ENCODE data around the gene IL22RA1.

IL22RA1 gene

DNA sequence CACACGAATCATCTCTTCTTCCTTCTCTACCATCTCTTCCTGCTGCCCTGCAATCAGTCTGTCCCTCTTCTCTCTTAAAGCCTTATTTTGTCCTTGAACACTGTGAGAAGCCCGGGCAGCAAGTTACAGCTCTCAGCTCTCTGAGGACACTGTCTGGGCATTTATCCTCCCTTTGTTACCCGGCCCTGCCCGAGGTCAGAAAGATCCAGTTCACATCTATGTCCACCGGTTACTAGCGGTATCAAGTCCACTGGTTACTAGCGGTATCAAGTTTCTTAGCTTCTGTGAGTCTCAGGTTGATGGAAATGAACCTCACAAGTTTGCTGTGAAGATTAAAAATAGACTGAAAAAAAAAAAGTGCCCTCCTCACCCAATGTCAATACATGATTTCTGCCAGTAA, 25.3 kb upstream of the IL22RA1 start:
- in situ Hi-C loops (cut with HindIII; ENCODE audit: low sequenced_read_pairs) = no loop called here

DNA sequence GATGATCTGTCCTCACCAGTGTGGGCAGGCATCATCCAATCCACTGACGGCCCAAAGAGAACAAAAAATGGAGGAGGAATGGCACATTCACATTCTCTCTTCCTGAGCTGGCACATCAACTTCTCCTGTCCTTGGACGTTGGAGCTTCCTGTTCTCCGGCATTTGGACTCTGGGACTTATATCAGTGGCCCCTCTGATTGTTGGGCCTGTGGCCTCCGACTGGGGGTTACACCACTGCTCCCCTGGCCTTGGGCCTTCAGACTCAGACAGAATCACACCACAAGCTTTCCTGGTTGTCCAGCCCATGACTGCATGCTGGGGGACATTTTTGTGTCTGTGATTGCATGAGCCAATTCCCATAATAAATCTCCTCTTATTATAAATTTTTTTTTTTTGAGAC, 24.1 kb upstream of the IL22RA1 start:
- in situ Hi-C loops (cut with HindIII; ENCODE audit: low sequenced_read_pairs) = no loop called here

DNA sequence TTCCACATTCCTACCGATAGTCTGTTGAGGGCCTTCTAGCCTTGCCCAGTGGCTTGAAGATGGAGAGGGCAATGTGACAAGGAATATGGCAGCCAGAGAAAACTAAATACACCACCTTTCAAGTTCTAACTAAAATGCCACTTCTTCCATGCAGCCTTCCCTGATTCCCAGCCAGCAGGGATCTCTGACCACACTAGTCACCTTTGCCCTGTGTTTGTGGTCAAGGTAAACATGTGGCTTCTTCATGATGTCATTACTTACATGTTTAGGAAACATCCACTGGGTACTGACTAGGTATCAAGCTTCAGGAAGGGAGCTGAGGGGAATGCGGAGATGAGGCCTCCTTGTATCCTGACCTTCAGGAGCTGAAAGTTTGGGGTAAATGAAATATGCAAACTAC, 22.6 kb upstream of the IL22RA1 start:
- in situ Hi-C loops (cut with HindIII; ENCODE audit: low sequenced_read_pairs) = no loop called here

DNA sequence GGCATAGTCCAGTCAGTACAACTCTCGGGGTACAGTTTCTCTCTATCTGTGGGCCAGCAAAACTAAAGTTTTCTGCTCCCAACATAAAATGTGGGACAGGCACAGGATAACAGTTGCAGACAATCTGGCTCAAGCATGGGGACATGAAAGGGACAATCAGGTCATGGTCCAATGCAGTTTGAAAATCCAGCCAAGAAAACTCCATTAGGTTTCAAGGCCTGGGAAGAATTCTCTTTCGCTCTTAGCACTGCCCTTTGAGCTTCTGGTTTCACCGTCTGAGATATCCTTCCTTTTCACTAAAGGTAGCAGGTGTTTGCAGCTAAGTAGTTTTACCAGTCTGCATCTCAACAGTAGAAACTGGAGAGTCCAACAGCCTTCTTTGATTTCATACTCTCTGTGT, 21.1 kb upstream of the IL22RA1 start:
- in situ Hi-C loops (cut with HindIII; ENCODE audit: low sequenced_read_pairs) = no loop called here

DNA sequence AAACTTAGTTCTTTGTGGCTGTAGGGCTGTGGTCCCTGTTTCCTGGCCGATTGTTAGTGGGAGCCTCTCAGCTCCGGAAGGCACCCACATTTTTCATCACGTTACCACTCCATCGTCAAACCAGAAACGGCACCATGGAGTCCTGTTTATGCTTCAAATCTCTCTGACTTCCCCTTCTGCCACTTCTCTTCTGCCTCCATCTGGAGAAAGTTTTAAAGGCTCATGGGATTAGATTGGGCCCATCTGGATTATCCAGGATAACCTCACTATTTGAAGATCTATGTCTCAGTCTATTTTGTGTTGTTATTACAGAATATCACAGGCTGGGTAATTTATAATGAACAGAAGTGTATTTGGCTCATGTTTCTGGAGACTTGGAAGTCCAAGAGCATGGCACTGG, 19.3 kb upstream of the IL22RA1 start:
- in situ Hi-C loops (cut with HindIII; ENCODE audit: low sequenced_read_pairs) = no loop called here

DNA sequence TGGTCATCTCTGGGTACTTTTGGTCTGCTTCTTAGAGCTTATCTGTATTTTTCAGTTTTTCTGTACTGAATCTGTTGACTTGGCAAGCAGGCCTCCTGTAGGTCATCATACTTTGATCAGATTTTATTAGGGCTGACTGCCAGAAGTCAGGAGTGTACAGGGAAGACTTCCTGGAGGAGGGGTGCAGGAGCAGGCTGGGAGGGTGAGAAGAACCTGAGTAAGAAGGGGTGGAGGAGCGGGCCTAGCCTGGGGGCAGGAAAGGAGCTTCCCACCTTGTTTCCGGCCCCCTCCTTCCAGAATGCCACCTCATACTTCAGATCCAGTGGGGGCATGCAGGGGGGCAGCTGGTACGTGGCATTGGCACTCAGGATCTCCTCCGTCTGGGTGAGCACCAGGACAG, 18.3 kb upstream of the IL22RA1 start:
- in situ Hi-C loops (cut with HindIII; ENCODE audit: low sequenced_read_pairs) = no loop called here

DNA sequence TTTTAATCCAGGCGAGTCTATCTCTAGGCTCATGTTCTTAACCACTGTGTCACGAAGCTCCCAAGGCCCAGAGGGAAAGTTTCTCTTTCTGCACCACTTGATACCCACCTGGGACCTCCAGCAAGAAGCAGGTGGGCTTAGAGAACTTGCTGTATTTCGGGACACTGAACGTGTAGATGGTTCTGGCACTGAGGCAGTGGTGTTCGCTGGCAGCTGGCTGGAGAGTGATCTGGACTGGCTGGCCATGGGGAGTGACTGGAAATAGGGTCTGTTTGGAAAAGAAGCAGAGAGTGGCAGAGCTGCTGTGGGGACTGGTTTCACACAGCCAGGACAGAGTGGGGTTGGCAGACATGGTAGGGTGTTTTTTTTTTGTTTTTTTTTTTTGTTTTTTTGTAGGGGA, 16.4 kb upstream of the IL22RA1 start:
- in situ Hi-C loops (cut with HindIII; ENCODE audit: low sequenced_read_pairs) = no loop called here

DNA sequence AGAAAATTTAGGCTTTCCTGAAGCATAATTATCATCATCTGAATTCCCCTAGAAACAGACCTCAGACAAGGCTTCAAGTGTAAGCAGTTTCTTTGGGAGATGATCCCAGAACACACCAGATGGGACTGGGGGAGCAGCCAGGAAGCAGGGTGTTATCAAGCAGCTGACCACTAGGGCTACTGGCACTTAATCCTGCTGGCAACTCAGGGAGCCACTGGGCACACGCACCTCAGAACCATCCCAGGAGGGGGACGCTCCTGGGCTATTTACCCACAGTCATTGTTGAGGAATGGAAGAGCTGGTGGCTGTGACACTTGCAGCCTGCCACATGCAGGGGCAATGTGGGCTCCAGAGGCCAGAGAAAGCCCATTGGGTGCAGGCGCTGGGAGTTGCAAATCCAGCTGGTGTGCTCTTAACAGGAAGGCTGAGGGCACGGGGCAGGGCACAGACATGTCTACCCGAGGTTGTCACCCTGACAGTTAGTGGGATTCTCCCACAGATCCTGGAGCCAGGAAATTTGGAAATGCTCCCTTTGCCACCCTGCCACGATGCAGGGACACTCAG, 15.1 kb upstream of the IL22RA1 start:
- in situ Hi-C loops (cut with HindIII; ENCODE audit: low sequenced_read_pairs) = no loop called here

DNA sequence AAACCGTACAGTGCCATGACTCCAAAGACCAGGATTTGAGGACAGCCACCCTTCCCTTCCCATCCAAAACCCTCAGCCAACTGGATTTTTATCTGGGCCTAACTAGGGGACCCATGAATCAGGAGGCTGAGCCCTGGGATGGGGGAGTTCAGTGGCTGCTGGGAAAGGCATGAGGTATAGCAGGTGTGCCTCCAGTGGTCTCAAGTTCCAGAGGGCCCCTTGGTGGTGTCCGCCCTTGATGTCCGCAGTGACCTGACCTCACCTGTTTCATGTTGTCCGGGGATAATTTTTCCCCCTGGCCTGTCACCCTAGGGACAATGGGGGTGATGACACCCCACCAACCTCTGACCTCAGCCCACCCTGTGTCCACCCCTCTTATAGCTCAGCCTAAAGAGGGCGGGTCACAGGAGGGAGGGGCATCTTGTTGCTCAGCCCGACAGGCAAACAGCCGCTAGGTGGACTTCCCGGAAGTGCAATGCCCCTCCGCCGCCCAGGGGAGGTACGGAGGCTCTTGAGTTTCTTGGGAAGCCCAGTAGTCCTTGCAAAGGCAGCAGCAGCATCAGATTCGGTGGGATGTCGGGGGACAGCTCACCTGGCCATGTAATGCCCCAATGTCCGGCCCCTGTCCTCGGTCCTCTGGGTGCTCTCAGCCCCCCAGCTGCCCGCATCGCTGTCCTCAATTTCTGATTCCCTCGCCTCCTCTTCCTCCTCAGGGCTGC, 13.8 kb upstream of the IL22RA1 start:
- in situ Hi-C loops (cut with HindIII; ENCODE audit: low sequenced_read_pairs) = no loop called here

DNA sequence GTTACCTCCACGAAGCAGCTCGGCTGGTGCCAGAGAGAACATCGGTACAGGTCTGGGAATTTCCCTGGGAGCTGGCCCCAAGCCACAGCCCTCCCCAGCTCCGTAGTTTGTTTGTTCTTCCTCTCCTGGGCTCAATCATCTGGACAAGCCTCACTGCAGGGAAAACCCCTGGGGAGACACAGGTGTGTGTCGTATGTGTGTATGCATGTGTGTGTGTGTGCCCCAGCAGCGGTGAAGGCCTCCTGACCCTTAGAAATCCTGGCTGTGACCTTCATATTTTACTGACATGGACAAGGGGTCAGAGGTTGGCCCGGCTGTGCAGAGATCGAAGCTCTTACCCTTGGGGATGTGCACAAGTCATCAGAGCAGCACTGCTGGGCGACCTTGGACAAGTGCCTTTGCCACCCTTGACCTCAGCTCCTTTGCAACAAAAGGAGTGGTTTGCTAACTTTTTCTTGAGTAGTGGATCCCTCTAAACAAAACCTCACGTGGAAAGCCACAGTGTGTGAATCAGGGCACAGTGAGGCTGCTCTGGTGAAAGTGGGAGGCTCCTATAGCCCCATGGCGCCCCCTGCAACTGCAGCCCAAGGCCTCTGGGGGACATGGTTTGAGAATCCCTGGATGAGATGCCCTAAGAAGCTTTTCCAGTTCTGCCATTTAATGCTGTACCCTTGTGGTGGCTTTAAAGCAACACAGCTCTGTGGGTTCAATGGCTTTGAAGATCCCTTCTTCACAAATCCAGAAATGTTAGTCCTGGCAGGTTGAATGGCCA, 12.3 kb upstream of the IL22RA1 start:
- in situ Hi-C loops (cut with HindIII; ENCODE audit: low sequenced_read_pairs) = no loop called here

DNA sequence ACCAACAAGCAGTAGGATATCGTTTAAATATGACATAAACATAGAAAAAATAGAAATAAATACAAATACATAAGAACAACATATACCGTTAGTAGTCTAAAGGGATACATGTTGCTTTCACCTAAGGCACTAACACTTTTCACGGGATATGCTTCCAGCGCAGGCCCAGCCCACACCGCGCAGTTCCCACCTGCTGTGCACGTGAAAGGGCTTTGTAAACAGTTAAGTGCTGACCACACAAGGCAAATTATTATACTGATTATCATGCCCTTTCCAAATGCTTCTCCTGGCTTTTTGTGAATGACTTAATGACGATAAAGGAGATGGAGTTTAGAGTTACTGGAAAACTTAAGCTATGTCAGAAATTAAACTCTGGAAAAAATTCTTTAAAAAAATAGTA, 11.3 kb upstream of the IL22RA1 start:
- in situ Hi-C loops (cut with HindIII; ENCODE audit: low sequenced_read_pairs) = no loop called here

DNA sequence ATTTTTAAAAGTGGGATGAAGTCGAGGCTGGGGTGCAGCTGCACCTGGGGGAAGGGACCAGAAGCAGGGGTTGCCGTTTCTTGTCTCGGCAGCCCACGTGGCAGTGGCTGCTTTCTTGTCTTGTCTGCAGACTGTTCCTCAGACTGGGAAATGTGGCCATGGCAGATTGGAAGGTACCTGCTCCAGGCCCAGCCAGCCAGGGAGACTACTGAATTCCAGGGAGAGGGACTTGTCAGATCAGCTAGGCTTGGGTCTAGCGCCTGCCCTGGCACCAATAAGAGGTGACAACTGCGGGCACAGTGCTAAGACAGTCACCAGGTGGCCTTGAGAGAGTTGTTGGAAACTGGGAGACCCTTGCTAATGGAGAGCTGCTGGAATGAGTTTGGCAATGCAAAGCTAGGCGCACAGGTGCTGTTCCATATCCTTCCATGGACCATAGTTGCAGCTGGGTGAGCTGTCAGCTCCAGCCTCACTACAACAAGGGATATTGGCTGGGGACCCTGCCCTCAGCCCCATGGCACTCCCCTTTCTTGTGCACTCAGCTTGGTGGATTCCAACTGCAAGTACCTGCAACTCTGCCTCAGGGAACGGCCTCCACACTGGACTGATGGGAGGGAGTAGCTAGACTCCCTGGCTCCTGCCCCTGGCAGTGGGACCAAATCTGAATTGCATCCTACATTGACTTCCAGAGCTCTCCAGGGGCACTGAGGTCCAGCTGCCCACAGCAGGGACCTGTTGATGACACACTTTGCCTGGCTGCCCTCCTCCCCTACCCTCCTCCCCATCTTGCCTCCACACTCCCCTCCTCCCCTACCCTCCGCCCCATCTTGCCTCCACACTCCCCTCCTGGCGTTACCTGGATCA, 9.9 kb upstream of the IL22RA1 start:
- in situ Hi-C loops (cut with HindIII; ENCODE audit: low sequenced_read_pairs) = no loop called here

DNA sequence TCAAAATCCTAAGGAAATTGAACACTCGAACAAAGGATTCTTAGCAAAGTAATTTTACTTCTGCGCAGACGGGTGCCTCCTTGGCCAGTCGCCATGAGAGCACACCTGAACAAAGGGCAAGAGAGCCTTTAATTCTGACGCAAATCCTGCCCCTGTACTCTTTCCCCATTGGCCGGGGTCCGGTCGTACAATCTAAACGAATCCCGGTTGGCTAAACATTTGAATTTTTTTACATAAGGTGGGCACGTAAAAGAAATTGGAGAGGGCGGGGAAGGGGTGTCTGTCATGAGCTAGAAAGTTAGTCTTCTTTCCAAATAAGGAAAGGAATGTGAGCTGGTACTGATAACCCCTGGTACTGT, 8.2 kb upstream of the IL22RA1 start:
- in situ Hi-C loops (cut with HindIII; ENCODE audit: low sequenced_read_pairs) = no loop called here

DNA sequence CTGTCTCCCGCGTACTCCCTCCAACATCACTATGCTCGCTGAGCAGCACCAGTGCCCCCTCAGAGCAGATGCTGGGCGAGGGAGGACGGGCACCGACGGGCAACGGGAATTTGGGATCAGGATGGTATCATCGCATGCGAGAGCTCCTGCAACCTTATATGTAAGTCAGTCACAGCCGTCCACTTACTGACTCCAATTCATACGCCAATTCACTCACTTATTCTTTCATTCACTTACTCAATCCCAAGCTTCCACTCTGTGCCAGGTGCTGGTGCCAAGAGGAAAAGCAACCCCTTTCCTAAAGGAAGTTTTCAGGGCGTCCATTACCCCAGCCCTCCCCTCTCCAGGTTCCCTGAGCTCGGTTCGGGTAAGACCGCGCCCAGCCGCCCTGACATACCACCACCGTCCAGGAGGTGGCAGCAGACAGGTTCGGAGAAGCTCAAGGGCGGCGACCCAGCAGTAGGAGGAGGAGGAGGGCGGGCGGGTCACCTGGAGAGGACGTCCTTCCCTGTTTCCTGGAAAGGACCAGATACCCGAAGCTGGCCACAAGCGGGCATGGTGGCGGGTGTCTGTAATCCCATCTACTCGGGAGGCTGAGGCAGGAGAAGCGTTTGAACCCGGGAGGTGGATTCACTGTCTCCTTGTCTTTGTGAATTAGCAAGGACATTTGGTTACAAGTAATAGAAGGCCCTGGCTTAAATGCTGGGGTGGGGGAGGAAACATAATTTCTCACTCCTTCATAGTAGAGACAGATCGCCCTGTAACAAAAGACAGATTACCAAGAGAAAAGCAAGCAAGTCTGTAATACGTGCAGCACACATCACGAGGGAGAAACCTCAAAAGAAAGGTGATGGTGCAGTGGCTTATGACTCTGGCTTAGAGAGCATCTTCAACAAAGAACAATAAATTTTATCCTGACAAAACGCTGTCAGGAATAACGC, 7.6 kb upstream of the IL22RA1 start:
- in situ Hi-C loops (cut with HindIII; ENCODE audit: low sequenced_read_pairs) = no loop called here

DNA sequence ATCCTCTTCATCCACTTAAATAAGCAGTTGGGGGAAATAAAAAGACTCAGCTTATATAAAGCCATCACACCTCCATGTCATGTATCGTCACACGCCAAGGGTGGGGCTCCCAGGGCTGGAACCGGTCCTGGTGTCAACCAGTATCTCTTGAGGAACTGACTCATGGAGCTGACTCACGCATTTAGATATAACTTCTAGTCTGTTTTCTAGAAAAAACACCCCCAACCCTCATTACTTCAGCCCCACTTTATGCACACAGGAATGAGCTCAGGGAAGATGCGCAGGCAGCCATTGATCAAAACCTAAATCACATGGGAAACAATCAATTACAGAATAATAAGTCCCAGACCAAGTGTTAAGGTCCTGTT, 6.9 kb upstream of the IL22RA1 start:
- in situ Hi-C loops (cut with HindIII; ENCODE audit: low sequenced_read_pairs) = loop anchor here (5.0 kb wide), 1 partner anchor 43 kb away; no protein-coding TSS in a partner anchor

DNA sequence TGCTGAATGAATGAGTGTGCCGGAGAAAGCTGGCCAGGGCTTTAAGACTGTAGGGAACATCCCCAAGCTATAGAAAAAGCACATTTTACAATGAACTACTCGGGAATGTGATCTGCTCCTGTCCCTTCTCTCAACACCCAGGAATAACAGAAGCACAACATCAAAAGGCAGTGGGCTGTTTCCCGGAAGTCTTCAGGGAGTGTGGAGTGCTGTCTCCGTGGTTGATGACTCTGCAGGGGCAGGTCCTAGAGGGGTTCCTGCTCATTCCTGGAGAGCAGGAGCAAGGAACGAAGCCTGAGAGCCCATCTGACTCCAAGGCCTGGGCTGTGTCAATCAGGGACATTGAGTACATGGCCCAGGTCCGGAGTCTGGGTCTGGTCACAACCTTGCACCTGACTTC, 4.9 kb upstream of the IL22RA1 start:
- in situ Hi-C loops (cut with HindIII; ENCODE audit: low sequenced_read_pairs) = loop anchor here (5.0 kb wide), 1 partner anchor 41 kb away; no protein-coding TSS in a partner anchor

DNA sequence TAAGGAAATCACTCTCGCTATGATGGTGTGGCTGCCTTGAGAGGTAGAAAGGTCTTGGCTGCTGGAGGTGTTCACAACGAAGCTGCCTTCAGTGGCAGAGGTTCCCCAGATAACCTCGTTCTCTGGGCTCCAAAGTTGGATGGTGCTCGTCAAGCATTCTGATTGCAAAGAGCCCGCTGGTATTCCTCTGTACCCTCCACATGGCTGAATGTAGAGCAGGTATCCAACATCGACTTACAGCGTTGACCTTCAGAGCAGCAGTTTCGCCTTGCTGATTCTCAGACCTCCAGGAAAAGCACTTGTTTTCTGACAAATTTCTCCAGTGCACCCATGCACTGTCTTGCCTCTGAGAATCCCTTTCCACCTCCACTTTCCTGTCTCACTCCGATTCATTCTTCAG, 4.3 kb upstream of the IL22RA1 start:
- in situ Hi-C loops (cut with HindIII; ENCODE audit: low sequenced_read_pairs) = loop anchor here (5.0 kb wide), 1 partner anchor 40 kb away; no protein-coding TSS in a partner anchor

DNA sequence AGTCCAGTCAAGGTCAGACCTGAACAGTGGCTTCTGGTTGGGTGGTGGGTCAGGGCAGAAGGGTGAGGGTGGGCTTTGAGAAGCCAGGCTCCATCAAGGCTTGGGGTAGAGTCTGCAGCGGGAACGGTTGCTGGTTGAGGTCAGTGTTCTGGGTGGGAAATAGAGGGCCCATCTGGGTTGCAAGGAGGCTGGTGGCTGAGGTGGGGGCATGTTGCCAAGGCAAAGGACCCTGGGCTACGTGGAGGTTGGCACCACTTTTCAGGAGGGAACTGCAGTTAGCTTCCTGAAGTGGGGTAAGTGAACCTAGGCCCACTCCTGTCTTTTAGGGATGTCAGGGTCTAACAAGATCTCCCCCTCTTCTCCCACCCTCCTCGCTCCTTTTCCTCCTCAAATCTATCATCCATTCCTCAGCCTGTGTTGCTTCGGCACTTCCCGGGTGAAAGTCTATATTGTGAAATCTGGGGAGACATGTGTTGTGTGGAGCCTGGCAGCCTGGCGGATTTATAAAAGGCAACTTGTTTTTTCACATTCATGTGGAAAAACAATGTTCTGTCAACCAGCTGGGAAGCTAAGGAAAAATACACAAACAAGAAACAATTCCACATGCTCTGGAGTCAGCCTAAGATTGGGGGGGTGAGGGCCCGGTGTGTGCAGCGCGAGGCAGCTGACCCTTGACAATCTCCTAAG, 1.5 kb downstream of the IL22RA1 start:
- in situ Hi-C loops (cut with HindIII; ENCODE audit: low sequenced_read_pairs) = no loop called here

DNA sequence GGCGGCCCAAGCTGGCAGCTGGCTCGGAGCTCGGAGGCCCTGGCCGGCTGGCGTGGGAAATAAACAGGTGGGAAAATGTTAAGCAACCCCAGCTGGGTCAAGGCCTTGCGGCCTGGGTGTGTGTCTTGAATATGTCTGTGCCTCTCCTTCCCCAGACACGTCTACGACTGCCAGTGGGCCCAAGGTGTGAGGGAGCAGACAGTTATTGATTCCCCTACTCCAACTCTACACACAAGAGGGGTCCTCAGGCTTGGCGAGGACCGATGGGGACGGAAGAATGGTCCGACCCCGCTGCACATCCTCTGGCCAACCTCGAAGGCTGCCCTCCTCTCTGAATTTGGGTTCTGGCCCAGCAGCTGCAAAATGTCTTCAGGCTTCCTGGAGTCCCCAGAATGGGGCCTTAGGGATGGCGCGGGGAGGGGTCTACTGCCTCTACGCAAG, 2.2 kb downstream of the IL22RA1 start:
- in situ Hi-C loops (cut with HindIII; ENCODE audit: low sequenced_read_pairs) = no loop called here

Measured in DLD1 (cell line).